Ovary (tissue), 3 donors: ENCODE data around the gene ACADS.

Source experiments
- POLR2A ChIP-seq: fragments of 450-650 bp; IDR thresholded peaks from one replicate; pipeline ENCODE4 v1.6.1; 2017; ENCODE audit warnings: antibody characterized with exemption, mild to moderate bottlenecking, moderate library complexity
- TF ChIP-seq, protein P1 (sequence below), 3 donors: fragments of 450-650 bp in 2 of 3; fragments of 200-600 bp in 1 of 3; IDR thresholded peaks; one replicate each; pipeline versions ENCODE4 v1.5.1 to v1.8.0; 2016 to 2022; ENCODE audit warnings: antibody characterized with exemption in 3 of 3, mild to moderate bottlenecking in 1 of 3
- donor health status: DM: no; HTN: no; CAD: no.

GRCh38 chr12:120693848-120694247, 31.8 kb upstream of the ACADS start:
- no peak for TF ChIP-seq POLR2A
- TF ChIP-seq, protein P1, sequence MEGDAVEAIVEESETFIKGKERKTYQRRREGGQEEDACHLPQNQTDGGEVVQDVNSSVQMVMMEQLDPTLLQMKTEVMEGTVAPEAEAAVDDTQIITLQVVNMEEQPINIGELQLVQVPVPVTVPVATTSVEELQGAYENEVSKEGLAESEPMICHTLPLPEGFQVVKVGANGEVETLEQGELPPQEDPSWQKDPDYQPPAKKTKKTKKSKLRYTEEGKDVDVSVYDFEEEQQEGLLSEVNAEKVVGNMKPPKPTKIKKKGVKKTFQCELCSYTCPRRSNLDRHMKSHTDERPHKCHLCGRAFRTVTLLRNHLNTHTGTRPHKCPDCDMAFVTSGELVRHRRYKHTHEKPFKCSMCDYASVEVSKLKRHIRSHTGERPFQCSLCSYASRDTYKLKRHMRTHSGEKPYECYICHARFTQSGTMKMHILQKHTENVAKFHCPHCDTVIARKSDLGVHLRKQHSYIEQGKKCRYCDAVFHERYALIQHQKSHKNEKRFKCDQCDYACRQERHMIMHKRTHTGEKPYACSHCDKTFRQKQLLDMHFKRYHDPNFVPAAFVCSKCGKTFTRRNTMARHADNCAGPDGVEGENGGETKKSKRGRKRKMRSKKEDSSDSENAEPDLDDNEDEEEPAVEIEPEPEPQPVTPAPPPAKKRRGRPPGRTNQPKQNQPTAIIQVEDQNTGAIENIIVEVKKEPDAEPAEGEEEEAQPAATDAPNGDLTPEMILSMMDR (IDR thresholded peaks at IDR 0.05) = no peak
